Coronary artery (tissue), 2 donors: ENCODE results near the gene OR6X1.

ENCODE experiments used
- DNase-seq: peaks from one replicate; pipeline ENCODE4 v3.0.0-alpha.2; 2017; ENCODE audit warnings: low spot score
- H3K27ac ChIP-seq, 2 donors: fragments of 200-600 bp; sonication (generic); one replicate each; pipeline ENCODE4 v1.5.1; 2016 to 2019
- H3K4me3 ChIP-seq: fragments of 200-600 bp; sonication (generic); 2 replicates; pipeline ENCODE4 v1.5.1; 2016; ENCODE audit warnings: mild to moderate bottlenecking, moderate library complexity
- CTCF ChIP-seq: fragments of 200-600 bp; sonication (generic); IDR thresholded peaks from one replicate; pipeline ENCODE4 v1.5.1; 2019; ENCODE audit warnings: antibody characterized with exemption

OR6X1 gene

GRCh38 chr11:123773026-123773425 is 18.7 kb upstream of the OR6X1 start:
- DNase-seq, result no peak
- no peak for TF ChIP-seq CTCF
- H3K27ac ChIP-seq, result no peak overlapping the region
- H3K4me3 ChIP-seq, result no peak overlapping the region

- TF ChIP-seq CTCF, result no peak
- Histone ChIP-seq H3K27ac (no peak overlapping the region), H3K4me3 (no peak overlapping the region)
- DNase-seq, result no peak
These were observed 17.3 kb upstream of the OR6X1 start for GRCh38 chr11:123771664-123772063.

- H3K27ac ChIP-seq, result no peak overlapping the region
- no peak for DNase-seq
- H3K4me3 ChIP-seq, result no peak overlapping the region
- no peak for TF ChIP-seq CTCF
These were observed 16.4 kb upstream of the OR6X1 start for GRCh38 chr11:123770712-123771111.

- DNase-seq, result no peak
- no peak overlapping the region for H3K4me3 ChIP-seq
- no peak for TF ChIP-seq CTCF
- no peak overlapping the region for H3K27ac ChIP-seq
These were observed 11.3 kb upstream of the OR6X1 start for GRCh38 chr11:123765601-123766000.

GRCh38 chr11:123762422-123762821 is 8.1 kb upstream of the OR6X1 start:
- no peak overlapping the region for H3K27ac ChIP-seq
- TF ChIP-seq CTCF, result no peak

GRCh38 chr11:123760894-123761293 is 6.6 kb upstream of the OR6X1 start:
- no peak for TF ChIP-seq CTCF
- no peak overlapping the region for H3K4me3 ChIP-seq
- DNase-seq, result no peak
- H3K27ac ChIP-seq, result no peak overlapping the region

More at GRCh38 chr11:123762422-123762821, 8.1 kb upstream of the OR6X1 start:
- DNase-seq, result no peak
- no peak overlapping the region for H3K4me3 ChIP-seq

- Histone ChIP-seq H3K4me3 (no peak overlapping the region), H3K27ac (no peak overlapping the region)
- TF ChIP-seq CTCF, result no peak
- no peak for DNase-seq
These were observed 3.7 kb upstream of the OR6X1 start for GRCh38 chr11:123757976-123758375.
